ENCODE data around the gene SYT9. TPM values are rescaled to one million over a fixed set of nuclear protein-coding genes. Genes with fewer than 3 reads are reported as not detected.

Gene SYT9
- total RNA-seq, 2 donors from 2014 or later = 0.10 TPM; not detected in 1

GRCh38 chr11:7268758-7269157 lies 17.1 kb downstream of the SYT9 start:
- no peak for DNase-seq (ENCODE audit: low spot score)
- intact Hi-C loops (cut with DNase I) = no loop called here

GRCh38 chr11:7270233-7270865 lies 18.6 kb downstream of the SYT9 start:
- no peak for DNase-seq (ENCODE audit: low spot score)
- intact Hi-C loops (cut with DNase I) = no loop called here

- intact Hi-C loops (cut with DNase I) = no loop called here
- no peak for DNase-seq (ENCODE audit: low spot score)
Observed at GRCh38 chr11:7272373-7272772, 20.7 kb downstream of the SYT9 start.

- intact Hi-C loops (cut with DNase I) = no loop called here
- DNase-seq (ENCODE audit: low spot score) = no peak
Observed at GRCh38 chr11:7275133-7275532, 23.4 kb downstream of the SYT9 start.

DNA sequence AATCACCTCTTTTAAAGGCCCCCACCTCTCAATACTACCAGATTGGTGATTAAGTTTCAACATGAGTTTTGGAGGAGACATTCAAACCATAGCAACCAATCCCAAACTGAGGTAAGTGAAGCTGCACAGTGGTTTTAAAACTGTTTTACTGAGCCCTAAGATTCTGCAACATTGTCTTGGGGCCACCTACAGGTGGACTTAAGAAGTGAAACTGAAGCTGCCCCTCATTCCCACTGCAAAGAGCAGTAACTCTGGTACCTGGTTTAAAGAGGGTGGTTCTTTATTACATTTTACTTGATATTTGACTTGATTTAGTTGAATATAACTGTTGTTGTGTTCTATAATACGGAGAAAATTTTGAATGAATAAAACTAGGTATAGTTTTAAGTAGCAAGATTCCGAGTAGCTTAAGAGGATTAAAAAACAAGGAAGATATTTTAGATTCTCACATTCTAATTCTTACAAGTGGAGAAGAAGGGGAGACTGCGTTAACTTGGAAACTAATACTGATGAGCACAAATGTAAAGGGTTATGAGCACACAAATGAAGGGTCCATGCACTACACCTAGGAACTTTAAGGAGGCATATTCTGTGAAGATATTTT lies 26.7 kb downstream of the SYT9 start:
- no peak for DNase-seq (ENCODE audit: low spot score)
- intact Hi-C loops (cut with DNase I) = no loop called here

DNA sequence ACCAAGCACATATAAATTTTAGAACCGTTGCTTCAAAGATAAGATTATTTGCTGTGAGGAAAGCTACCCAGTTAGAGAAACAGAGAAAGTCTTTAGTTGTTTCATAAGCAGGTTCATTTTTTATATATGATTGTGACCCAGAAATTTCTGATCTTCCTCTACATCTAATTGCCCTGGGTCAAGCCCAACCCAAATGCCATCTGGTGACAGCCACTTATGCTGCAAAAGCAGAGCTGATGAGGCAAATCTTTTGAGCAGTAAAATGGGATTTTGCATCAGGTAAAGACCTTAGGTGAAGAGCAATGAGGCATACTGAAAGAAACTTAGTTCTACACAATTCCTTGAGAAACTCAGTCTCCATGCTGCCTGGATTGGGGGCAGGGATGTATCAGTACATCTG lies 28.0 kb downstream of the SYT9 start:
- intact Hi-C loops (cut with DNase I) = no loop called here
- no peak for DNase-seq (ENCODE audit: low spot score)

DNA sequence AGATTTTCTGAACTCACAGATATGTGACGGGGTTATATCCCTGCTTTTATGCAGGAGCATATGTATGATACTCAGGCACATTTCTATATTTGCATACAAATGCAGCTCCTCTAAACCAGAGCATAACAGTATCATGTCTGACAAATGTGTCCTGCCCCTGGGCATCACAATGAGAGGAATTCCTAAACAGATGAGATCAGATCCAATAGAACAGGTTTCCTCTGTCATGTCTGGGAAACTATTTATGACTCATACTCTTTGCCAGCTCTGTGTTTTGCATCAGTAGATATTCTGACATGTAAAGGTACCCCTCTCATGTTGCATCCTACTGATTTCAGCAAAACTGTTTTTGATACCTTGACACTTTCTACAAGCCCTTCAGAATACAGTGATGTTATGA lies 29.4 kb downstream of the SYT9 start:
- intact Hi-C loops (cut with DNase I) = no loop called here
- DNase-seq (ENCODE audit: low spot score) = no peak

DNA sequence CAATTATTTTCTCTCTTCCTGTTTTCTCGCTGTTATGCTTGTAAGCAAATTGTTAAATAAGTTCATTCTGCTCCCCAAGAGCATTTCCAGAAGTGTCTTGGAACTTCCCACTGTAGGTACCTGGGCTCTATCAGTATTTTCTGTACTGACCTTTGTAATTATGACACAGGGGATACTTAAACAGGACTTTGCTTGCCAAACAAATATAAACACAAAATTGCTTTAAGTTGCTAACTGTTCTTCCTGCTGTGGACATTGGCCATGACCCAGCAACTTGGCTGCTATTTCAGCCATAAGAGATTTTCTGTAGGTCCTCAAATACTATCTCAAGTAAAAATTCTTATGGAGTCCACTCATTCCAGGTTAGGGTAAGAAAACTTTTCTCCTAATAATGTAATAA lies 30.1 kb downstream of the SYT9 start:
- intact Hi-C loops (cut with DNase I) = no loop called here

DNA sequence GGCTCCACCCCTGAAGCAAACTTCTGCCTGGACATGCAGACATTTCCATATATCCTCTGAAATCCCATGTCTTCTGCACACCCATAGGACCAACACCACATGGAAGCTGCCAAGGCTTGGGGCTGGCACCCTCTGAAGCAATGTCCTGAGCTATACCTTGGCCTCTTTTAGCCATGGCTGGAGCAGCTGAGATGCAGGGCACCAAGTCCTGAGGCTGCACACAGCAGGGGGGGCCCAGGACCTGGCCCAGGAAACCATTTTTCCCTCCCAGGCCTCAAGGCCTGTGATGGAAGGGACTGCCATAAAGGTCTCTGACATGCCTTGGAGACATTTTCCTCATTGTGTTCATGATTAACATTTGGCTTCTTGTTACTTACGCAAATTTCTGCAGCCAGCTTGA lies 34.5 kb downstream of the SYT9 start:
- intact Hi-C loops (cut with DNase I) = no loop called here
- no peak for DNase-seq (ENCODE audit: low spot score)

More for the DNA sequence above, 30.1 kb downstream of the SYT9 start:
- DNase-seq (ENCODE audit: low spot score) = no peak

DNA sequence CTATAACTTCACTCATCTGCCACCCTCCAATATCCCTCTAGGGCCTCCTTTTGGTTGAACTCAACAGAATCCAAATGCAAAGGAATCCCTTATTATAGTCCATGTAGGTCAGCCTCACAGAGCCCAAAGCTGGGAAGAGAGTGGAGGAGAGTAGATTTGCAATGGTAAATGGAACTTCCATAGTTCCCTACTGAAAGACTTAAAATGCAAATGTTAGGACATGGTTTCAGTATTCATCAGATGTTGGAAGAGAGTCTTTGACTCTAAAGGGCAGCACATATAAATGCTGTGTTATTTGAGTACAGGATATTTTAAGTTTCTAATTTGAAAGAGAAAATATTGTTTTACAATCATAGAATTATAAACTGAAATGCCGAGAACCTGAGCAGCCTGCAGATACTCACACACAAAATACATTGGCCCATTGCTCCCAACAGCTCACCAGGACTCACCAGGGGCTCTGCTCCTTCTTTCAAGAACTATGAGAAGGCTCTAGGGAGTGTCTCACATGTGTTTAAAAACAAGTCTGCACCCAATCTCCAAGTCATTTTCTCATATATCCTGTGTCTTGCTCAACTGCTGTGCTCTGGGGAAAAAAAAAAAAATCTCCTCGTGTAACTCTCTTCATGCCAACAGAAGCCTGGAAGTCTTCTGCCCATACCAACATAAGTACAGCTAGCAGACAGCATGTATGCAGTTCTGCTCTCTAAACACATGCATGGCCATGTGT lies 39.6 kb downstream of the SYT9 start:
- DNase-seq (ENCODE audit: low spot score) = no peak
- intact Hi-C loops (cut with DNase I) = no loop called here

DNA sequence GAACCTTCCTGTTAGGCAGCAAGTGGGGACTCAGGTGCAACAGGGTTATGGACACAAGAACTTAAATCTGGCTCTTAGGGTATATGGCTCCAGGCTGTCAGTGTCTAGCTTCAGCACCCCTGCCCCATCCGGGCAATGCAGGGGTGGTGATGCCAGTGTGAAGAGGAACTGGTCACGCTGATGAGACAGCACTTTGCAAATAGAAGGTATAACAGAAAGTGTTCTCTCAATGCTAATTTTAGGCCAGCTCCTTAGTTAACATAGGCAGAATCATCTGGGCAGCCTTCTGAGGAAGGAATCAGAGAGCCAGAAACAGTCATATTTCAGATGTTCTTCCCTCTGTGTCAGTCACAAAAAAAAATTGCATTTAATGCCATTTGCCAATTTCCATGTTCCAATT lies 41.2 kb downstream of the SYT9 start:
- intact Hi-C loops (cut with DNase I) = no loop called here
- DNase-seq (ENCODE audit: low spot score) = no peak

DNA sequence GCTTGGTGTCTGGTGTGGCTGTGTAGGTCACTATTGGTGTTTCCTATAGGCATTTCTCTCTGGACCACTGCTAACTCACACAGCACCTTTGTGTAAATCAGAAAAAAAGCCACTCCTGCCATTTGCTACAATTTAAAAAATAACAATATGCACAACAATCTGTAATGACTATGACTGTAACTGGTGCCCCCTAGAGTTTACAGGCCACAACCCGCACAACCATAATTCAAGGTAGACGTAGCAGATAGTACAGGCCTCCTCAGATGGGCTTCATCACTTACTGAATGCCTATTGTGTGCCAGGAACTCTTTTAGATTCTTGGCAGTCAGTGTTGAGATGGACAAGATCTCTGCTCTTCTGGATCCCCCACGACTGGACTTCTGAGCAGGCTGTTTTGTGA lies 47.7 kb downstream of the SYT9 start:
- intact Hi-C loops (cut with DNase I) = no loop called here
- DNase-seq (ENCODE audit: low spot score) = no peak

DNA sequence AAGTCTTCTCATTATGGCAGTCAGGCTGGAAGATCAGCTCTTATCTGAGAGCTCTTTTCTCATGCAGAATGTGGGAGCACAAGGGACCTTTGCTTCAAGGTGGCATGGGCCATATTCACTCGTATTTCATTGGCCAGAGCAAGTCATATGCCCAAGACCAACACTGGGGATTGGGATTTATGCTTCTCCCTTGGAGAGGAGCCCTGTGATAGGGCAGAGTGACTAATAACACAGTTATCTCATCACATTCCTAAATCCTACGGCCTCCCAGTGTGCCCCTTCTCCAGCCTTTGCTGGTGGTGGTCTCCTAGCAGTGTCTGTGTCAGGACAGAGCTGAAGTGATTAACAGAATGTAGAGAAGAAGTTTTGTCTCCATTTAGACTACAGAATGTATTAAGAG lies 48.6 kb downstream of the SYT9 start:
- intact Hi-C loops (cut with DNase I) = no loop called here
- DNase-seq (ENCODE audit: low spot score) = no peak

GRCh38 chr11:7303146-7303545 lies 51.4 kb downstream of the SYT9 start:
- intact Hi-C loops (cut with DNase I) = no loop called here
- no peak for DNase-seq (ENCODE audit: low spot score)

- intact Hi-C loops (cut with DNase I) = no loop called here
- no peak for DNase-seq (ENCODE audit: low spot score)
Observed at GRCh38 chr11:7306900-7307299, 55.2 kb downstream of the SYT9 start.

DNA sequence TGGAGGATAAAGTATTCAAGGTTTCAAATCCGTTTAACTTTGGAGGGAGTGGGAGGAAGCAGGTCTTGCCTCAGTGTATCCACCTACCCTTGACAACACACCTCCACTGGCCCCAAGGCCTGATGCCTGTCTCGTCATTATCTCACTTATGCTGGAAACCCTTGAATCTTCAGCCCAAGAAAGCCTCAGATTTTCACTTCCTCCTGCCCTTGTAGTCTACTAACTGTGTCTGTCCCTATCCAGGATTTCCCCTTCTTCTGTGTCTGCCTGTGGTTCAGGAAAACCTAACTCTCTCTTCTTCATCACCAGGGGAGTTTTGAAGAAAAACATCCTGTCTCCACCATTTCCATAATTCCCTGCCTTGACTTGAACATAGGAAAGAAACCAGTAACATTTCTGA lies 56.1 kb downstream of the SYT9 start:
- no peak for DNase-seq (ENCODE audit: low spot score)
- intact Hi-C loops (cut with DNase I) = no loop called here

DNA sequence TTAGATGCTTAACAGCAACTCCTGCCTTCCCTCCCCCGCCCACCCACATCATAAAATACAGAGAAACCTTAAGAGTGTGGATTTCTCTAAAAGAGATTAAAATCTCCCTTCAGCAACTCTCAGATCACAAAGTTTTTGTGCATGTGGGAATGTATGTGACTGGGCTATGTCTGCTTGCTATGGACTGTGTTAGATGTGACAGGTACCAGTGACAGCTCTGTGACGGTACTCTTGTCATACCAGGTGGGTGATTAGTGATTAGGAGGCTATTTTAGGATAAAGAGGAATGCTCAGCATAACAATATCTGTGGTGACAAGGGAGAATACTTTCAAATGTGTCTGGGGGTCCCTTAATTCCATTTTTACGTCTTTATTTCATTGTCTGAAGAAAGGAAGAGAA lies 60.2 kb downstream of the SYT9 start:
- no peak for DNase-seq (ENCODE audit: low spot score)

GRCh38 chr11:7314811-7315604 lies 63.3 kb downstream of the SYT9 start:
- no peak for DNase-seq (ENCODE audit: low spot score)
- intact Hi-C loops (cut with DNase I) = no loop called here

More for the DNA sequence above, 60.2 kb downstream of the SYT9 start:
- intact Hi-C loops (cut with DNase I) = no loop called here

- DNase-seq (ENCODE audit: low spot score) = no peak
- intact Hi-C loops (cut with DNase I) = no loop called here
Observed at GRCh38 chr11:7319501-7319900, 67.8 kb downstream of the SYT9 start.

DNA sequence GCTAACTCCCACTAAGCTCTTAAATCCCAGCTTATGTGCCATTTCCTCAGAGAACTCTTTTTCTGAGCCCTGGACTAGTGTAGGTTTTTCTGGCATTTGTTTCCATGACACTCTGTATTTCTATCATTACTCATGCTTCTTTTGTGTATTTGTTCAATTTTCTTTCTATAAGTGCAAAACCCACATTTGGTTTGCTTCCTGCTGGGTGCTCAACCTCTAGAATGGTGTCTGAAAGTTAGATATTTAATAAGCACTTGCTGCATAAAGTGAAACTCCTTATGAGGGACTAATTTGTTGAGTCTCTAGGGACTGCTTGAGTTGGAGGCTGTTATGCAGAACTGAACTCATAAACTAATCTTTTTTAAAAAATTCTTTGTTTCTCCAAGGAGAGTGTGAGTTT lies 68.6 kb downstream of the SYT9 start:
- intact Hi-C loops (cut with DNase I) = no loop called here
- DNase-seq (ENCODE audit: low spot score) = no peak

Data from posterior vena cava (tissue), 2 donors.